GM19468 (cell line): Measurements from ENCODE around the gene PPME1.
"Not testable (repeated sequence)": the region's sequence is repeated elsewhere in the genome, so short reads cannot be mapped to it uniquely, and the experiment has no call there.

ENCODE experiments used
- ATAC-seq: cut with Tn5 transposase; IDR thresholded peaks from one replicate; pipeline ENCODE4 v1.9.1; 2021; ENCODE audit warnings: mild to moderate bottlenecking, moderate library complexity, moderate number of reproducible peaks; ENCODE audit not compliant: unreplicated experiment; ENCODE audit errors: extremely low read depth

Gene PPME1

GRCh38 chr11:74170694-74171629 is at the start of gene PPME1, which contains the start of gene C2CD3:
Gene PPME1 (plus strand): TSS chr11:74171289. CDS start chr11:74171422, 133 bp downstream.
Gene C2CD3 (minus strand): TSS chr11:74171002. CDS start chr11:74170792, 210 bp downstream.
- ATAC-seq: peak; percentile 90

GRCh38 chr11:74121804-74122203 is 49.3 kb upstream of the PPME1 start:
- ATAC-seq: no peak

GRCh38 chr11:74123008-74123448 is 48.1 kb upstream of the PPME1 start:
- ATAC-seq: no peak

- ATAC-seq: not testable (repeated sequence)
These were observed 42.0 kb upstream of the PPME1 start for GRCh38 chr11:74129121-74129520.

GRCh38 chr11:74132833-74133232 is 38.3 kb upstream of the PPME1 start:
- no peak for ATAC-seq

- no peak for ATAC-seq
These were observed 37.7 kb upstream of the PPME1 start for GRCh38 chr11:74133436-74133835.

- ATAC-seq: no peak
These were observed 36.4 kb upstream of the PPME1 start for GRCh38 chr11:74134661-74135060.

- ATAC-seq: no peak
These were observed 35.8 kb upstream of the PPME1 start for GRCh38 chr11:74135127-74135840.

- no peak for ATAC-seq
These were observed 33.1 kb upstream of the PPME1 start for GRCh38 chr11:74138021-74138420.

GRCh38 chr11:74138572-74138971 is 32.5 kb upstream of the PPME1 start:
- ATAC-seq: no peak

GRCh38 chr11:74139151-74139918 is 31.8 kb upstream of the PPME1 start:
- no peak for ATAC-seq

GRCh38 chr11:74139919-74140431 is 31.1 kb upstream of the PPME1 start:
- not testable (repeated sequence) for ATAC-seq

GRCh38 chr11:74141241-74141695 is 29.8 kb upstream of the PPME1 start:
- ATAC-seq: no peak

GRCh38 chr11:74141908-74142307 is 29.2 kb upstream of the PPME1 start:
- ATAC-seq: no peak

- ATAC-seq: no peak
These were observed 28.5 kb upstream of the PPME1 start for GRCh38 chr11:74142624-74143023.

GRCh38 chr11:74144592-74144991 is 26.5 kb upstream of the PPME1 start:
- ATAC-seq: no peak

- no peak for ATAC-seq
These were observed 23.7 kb upstream of the PPME1 start for GRCh38 chr11:74147199-74147929.

- no peak for ATAC-seq
These were observed 17.9 kb upstream of the PPME1 start for GRCh38 chr11:74153224-74153623.

GRCh38 chr11:74154620-74155281 is 16.3 kb upstream of the PPME1 start:
- ATAC-seq: no peak
